A673 (cell line): ENCODE measurements around the gene KRR1. TPM values are rescaled to one million over a fixed set of nuclear protein-coding genes. Genes with fewer than 3 reads are reported as not detected.
"Not testable (repeated sequence)": the region's sequence is repeated elsewhere in the genome, so short reads cannot be mapped to it uniquely, and the experiment has no call there.

Source experiments
- BruUV-seq: library from RNA; stranded (reverse); fragments of 400-500 nt; replicated peaks from 2 replicates; lab custom pipeline; 2021; lab: Mats Ljungman, UMichigan
- CTCF ChIA-PET: fragments of 300-600 bp; sonication (Branson Sonifier 250); formaldehyde crosslinking; loops from one replicate; lab custom pipeline; 2022; ENCODE audit warnings: antibody characterized with exemption; lab: Charles Lee
- POLR2A ChIA-PET: fragments of 300-600 bp; sonication (Branson Sonifier 250); formaldehyde crosslinking; loops from one replicate; lab custom pipeline; 2022; ENCODE audit warnings: antibody characterized with exemption; ENCODE audit not compliant: low non-redundant PET; lab: Charles Lee
- DNase-seq: peaks from one replicate; pipeline ENCODE4 v3.0.0-alpha.2; 2015; ENCODE audit warnings: low spot score
- H3K27ac ChIP-seq: fragments of 200-600 bp; sonication (generic); 2 replicates; pipeline ENCODE4 v1.5.1; 2016; ENCODE audit warnings: mixed run types, low read depth, mild to moderate bottlenecking, mixed read lengths, antibody characterized with exemption, low read length; ENCODE audit not compliant: poor library complexity, severe bottlenecking
- H3K27me3 ChIP-seq: fragments of 200-600 bp; sonication (generic); replicated peaks from 2 replicates; pipeline ENCODE4 v1.6.1; 2017; ENCODE audit warnings: mixed run types, low read depth, mild to moderate bottlenecking, mixed read lengths, antibody characterized with exemption, low read length; ENCODE audit not compliant: insufficient read depth, poor library complexity
- H3K36me3 ChIP-seq: fragments of 200-600 bp; sonication (generic); 2 replicates; pipeline ENCODE4 v1.6.1; 2016; ENCODE audit warnings: mixed run types, mild to moderate bottlenecking, mixed read lengths, antibody characterized with exemption, low read length; ENCODE audit not compliant: insufficient read depth, poor library complexity, severe bottlenecking
- H3K4me1 ChIP-seq: fragments of 200-600 bp; sonication (generic); 2 replicates; pipeline ENCODE4 v1.6.1; 2017; ENCODE audit warnings: mixed run types, mild to moderate bottlenecking, mixed read lengths, antibody characterized with exemption, low read length; ENCODE audit not compliant: insufficient read depth, poor library complexity, severe bottlenecking
- H3K4me3 ChIP-seq: fragments of 200-600 bp; sonication (generic); 2 replicates; pipeline ENCODE4 v1.5.1; 2016; ENCODE audit warnings: low read depth, mixed run types, mild to moderate bottlenecking, mixed read lengths, low read length; ENCODE audit not compliant: poor library complexity, severe bottlenecking
- H3K9me3 ChIP-seq: fragments of 200-600 bp; sonication (generic); 2 replicates; pipeline ENCODE4 v1.6.1; 2016; ENCODE audit warnings: mixed run types, low read depth, mild to moderate bottlenecking, mixed read lengths, antibody characterized with exemption, low read length; ENCODE audit not compliant: poor library complexity, severe bottlenecking
- CTCF ChIP-seq: fragments of 300-800, 200-600 bp; sonication (generic); conservative IDR thresholded peaks from 2 replicates; pipeline ENCODE4 v1.5.1; 2017; ENCODE audit warnings: low read depth, mild to moderate bottlenecking, antibody characterized with exemption, low read length, moderate library complexity, mixed read lengths
- EZH2 ChIP-seq: fragments of 200-600 bp; sonication (generic); IDR thresholded peaks from 2 replicates; pipeline ENCODE4 v1.6.1; 2017; ENCODE audit warnings: borderline replicate concordance, low read depth, mild to moderate bottlenecking, mixed read lengths, antibody characterized with exemption, low read length; ENCODE audit not compliant: poor library complexity, severe bottlenecking
- intact Hi-C: fragments of 100-400 bp; cut with micrococcal nuclease; formaldehyde crosslinking; loops from one replicate; pipeline ENCODE4 v1.10.0; 2022; ENCODE audit not compliant: unreplicated experiment
- total RNA-seq: library from RNA; stranded (reverse); gene quantifications from 2 replicates; pipeline ENCODE4 v1.2.3, GENCODE V29; 2021

Gene KRR1
- total RNA-seq, 1 experiment from 2014 or later = 85.9 TPM

- ChIA-PET POLR2A (no interaction called here), CTCF (interaction anchor here (0.6 to 0.8 kb wide), 2 partner anchors 508 to 512 kb away, joined by 3 to 4 read pairs; no protein-coding TSS in a partner anchor)
- no peaks in the 10 kb centered on the region for H3K9me3 ChIP-seq
- DNase-seq = no peak
- intact Hi-C loops = loop anchor here (5.0 to 10.0 kb wide), 2 partner anchors 820 to 932 kb away; partner anchors contain the start of gene BBS10
- BruUV-seq = no TSS peak
- H3K27ac ChIP-seq = no peak overlapping the region
- TF ChIP-seq EZH2 = no peak
- peak; percentile 36; the same call in 1 of the 2 replicates for TF ChIP-seq CTCF
- H3K27me3 ChIP-seq = no peaks in the 10 kb centered on the region
- H3K4me1 ChIP-seq = no peaks in the 10 kb centered on the region
- H3K36me3 ChIP-seq = no peaks in the 10 kb centered on the region
- H3K4me3 ChIP-seq = no peak overlapping the region
Measured at GRCh38 chr12:75525263-75525662, 13.9 kb upstream of the KRR1 start.

GRCh38 chr12:75522124-75522523 is 10.7 kb upstream of the KRR1 start:
- DNase-seq, POLR2A ChIA-PET, H3K9me3 ChIP-seq, H3K27ac ChIP-seq, BruUV-seq, H3K4me3 ChIP-seq, H3K36me3 ChIP-seq, H3K27me3 ChIP-seq, H3K4me1 ChIP-seq, CTCF ChIA-PET: not testable (repeated sequence)
- intact Hi-C loops = loop anchor here (10.0 kb wide), 1 partner anchor 823 kb away; the partner anchor contains the start of gene BBS10

- H3K27ac ChIP-seq, H3K27me3 ChIP-seq, BruUV-seq, H3K36me3 ChIP-seq, H3K4me1 ChIP-seq, DNase-seq, CTCF ChIA-PET, H3K4me3 ChIP-seq, H3K9me3 ChIP-seq, POLR2A ChIA-PET: not testable (repeated sequence)
- intact Hi-C loops = loop anchor here (10.0 kb wide), 1 partner anchor 824 kb away; the partner anchor contains the start of gene BBS10
Measured at GRCh38 chr12:75521224-75521623, 9.8 kb upstream of the KRR1 start.

GRCh38 chr12:75509621-75510020 is 1.8 kb downstream of the KRR1 start:
- CTCF ChIA-PET = interaction anchor here (0.7 kb wide), 1 partner anchor 523 kb away, joined by 8 read pairs; no protein-coding TSS in a partner anchor
- intact Hi-C loops = loop anchor here (5.0 kb wide), 2 partner anchors 177 to 822 kb away; partner anchors contain the start of genes CAPS2 and GLIPR1L1

More at GRCh38 chr12:75509621-75510020, 1.8 kb downstream of the KRR1 start:
- Histone ChIP-seq H3K4me1 (peaks cover 5% of the 10 kb centered on the region), H3K4me3 (no peak overlapping the region), H3K27me3 (no peaks in the 10 kb centered on the region), H3K27ac (no peak overlapping the region), H3K9me3 (no peaks in the 10 kb centered on the region), H3K36me3 (peaks cover 19% of the 10 kb centered on the region)
- no TSS peak for BruUV-seq
- TF ChIP-seq EZH2 (no peak), CTCF (no peak)
- POLR2A ChIA-PET = no interaction called here
- DNase-seq = no peak
